ENCODE data around the gene VIPR1. TPM values are rescaled to one million over a fixed set of nuclear protein-coding genes. Genes with fewer than 3 reads are reported as not detected.

The VIPR1 gene
- total RNA-seq, 1 experiment from 2014 or later: 19.2 TPM

GRCh38 chr3:42498791-42499477, 3.5 kb upstream of the VIPR1 start:
- H3K27me3 Mint-ChIP-seq (ENCODE audit: unreplicated experiment): peaks cover 18% of the 10 kb centered on the region

GRCh38 chr3:42499478-42499871, 3.0 kb upstream of the VIPR1 start:
- peaks cover 25% of the 10 kb centered on the region for H3K36me3 Mint-ChIP-seq (ENCODE audit: insufficient read depth, unreplicated experiment)
- H3K27me3 Mint-ChIP-seq (ENCODE audit: unreplicated experiment): peaks cover 18% of the 10 kb centered on the region
- DNase-seq: no peak
- no TSS peak for BruUV-seq (replicated peaks)
- intact Hi-C loops (cut with micrococcal nuclease; ENCODE audit: unreplicated experiment): no loop called here
- H3K4me1 Mint-ChIP-seq (ENCODE audit: low read depth, unreplicated experiment): peaks cover 44% of the 10 kb centered on the region
- no peak overlapping the region for H3K4me3 Mint-ChIP-seq (ENCODE audit: low read depth, unreplicated experiment)
- H3K27ac Mint-ChIP-seq (ENCODE audit: unreplicated experiment): no peak overlapping the region
- CTCF ChIA-PET: no interaction called here
- no peaks in the 10 kb centered on the region for H3K9me3 Mint-ChIP-seq (ENCODE audit: low read depth, unreplicated experiment)
- no peak for TF ChIP-seq CTCF (IDR thresholded peaks at IDR 0.05; ENCODE audit: unreplicated experiment)

More at GRCh38 chr3:42498791-42499477, 3.5 kb upstream of the VIPR1 start:
- H3K27ac Mint-ChIP-seq (ENCODE audit: unreplicated experiment): no peak overlapping the region
- H3K4me3 Mint-ChIP-seq (ENCODE audit: low read depth, unreplicated experiment): no peak overlapping the region
- CTCF ChIA-PET: interaction anchor here (0.7 kb wide), 1 partner anchor 22 kb away, joined by 3 read pairs; no protein-coding TSS in a partner anchor
- intact Hi-C loops (cut with micrococcal nuclease; ENCODE audit: unreplicated experiment): no loop called here
- H3K9me3 Mint-ChIP-seq (ENCODE audit: low read depth, unreplicated experiment): no peaks in the 10 kb centered on the region
- no peak for DNase-seq
- no TSS peak for BruUV-seq (replicated peaks)
- peaks cover 25% of the 10 kb centered on the region for H3K36me3 Mint-ChIP-seq (ENCODE audit: insufficient read depth, unreplicated experiment)
- H3K4me1 Mint-ChIP-seq (ENCODE audit: low read depth, unreplicated experiment): peaks cover 44% of the 10 kb centered on the region
- TF ChIP-seq CTCF (IDR thresholded peaks at IDR 0.05; ENCODE audit: unreplicated experiment): no peak

- CTCF ChIA-PET: no interaction called here
- DNase-seq: no peak
- H3K4me1 Mint-ChIP-seq (ENCODE audit: low read depth, unreplicated experiment): peaks cover 44% of the 10 kb centered on the region
- BruUV-seq (replicated peaks): no TSS peak
- peaks cover 25% of the 10 kb centered on the region for H3K36me3 Mint-ChIP-seq (ENCODE audit: insufficient read depth, unreplicated experiment)
- H3K9me3 Mint-ChIP-seq (ENCODE audit: low read depth, unreplicated experiment): no peaks in the 10 kb centered on the region
- H3K27ac Mint-ChIP-seq (ENCODE audit: unreplicated experiment): no peak overlapping the region
- TF ChIP-seq CTCF (IDR thresholded peaks at IDR 0.05; ENCODE audit: unreplicated experiment): no peak
- H3K27me3 Mint-ChIP-seq (ENCODE audit: unreplicated experiment): peaks cover 18% of the 10 kb centered on the region
- H3K4me3 Mint-ChIP-seq (ENCODE audit: low read depth, unreplicated experiment): peak overlapping the region; percentile 80
- intact Hi-C loops (cut with micrococcal nuclease; ENCODE audit: unreplicated experiment): no loop called here
Measured at GRCh38 chr3:42500091-42500490, 2.4 kb upstream of the VIPR1 start.

GRCh38 chr3:42500909-42501308, 1.5 kb upstream of the VIPR1 start:
- H3K4me3 Mint-ChIP-seq (ENCODE audit: low read depth, unreplicated experiment): peak overlapping the region; percentile 80
- H3K27ac Mint-ChIP-seq (ENCODE audit: unreplicated experiment): no peak overlapping the region
- BruUV-seq (replicated peaks): no TSS peak
- intact Hi-C loops (cut with micrococcal nuclease; ENCODE audit: unreplicated experiment): no loop called here
- H3K27me3 Mint-ChIP-seq (ENCODE audit: unreplicated experiment): peaks cover 18% of the 10 kb centered on the region
- no peak for TF ChIP-seq CTCF (IDR thresholded peaks at IDR 0.05; ENCODE audit: unreplicated experiment)
- CTCF ChIA-PET: interaction anchor here (0.9 kb wide), 1 partner anchor 57 kb away, joined by 3 read pairs; no protein-coding TSS in a partner anchor
- H3K36me3 Mint-ChIP-seq (ENCODE audit: insufficient read depth, unreplicated experiment): peaks cover 25% of the 10 kb centered on the region
- no peak for DNase-seq
- H3K4me1 Mint-ChIP-seq (ENCODE audit: low read depth, unreplicated experiment): peaks cover 42% of the 10 kb centered on the region
- no peaks in the 10 kb centered on the region for H3K9me3 Mint-ChIP-seq (ENCODE audit: low read depth, unreplicated experiment)
